ENCODE data around the gene LRRC23. TPM values are rescaled to one million over a fixed set of nuclear protein-coding genes. Genes with fewer than 3 reads are reported as not detected.
A peak's percentile ranks its signal among the peaks of the same experiment; 100 is the strongest.

Gene LRRC23
- total and polyA plus RNA-seq, 2 of the 13 experiments (the other 11 are each of a cell fraction or from before 2014, with no cell fraction given), result 6.0 to 7.8 TPM

- no peaks in the 10 kb centered on the region for H4K20me1 ChIP-seq (ENCODE audit: insufficient read depth, low read length)
- ChIA-PET POLR2A (interaction anchor here (0.6 to 3.1 kb wide), 13 partner anchors 9 to 194 kb away, joined by 3 to 15 read pairs (median 6); partner anchors contain the start of genes C12orf57, LRRC23, RNU7-1 and SPSB2), CTCF (ENCODE audit: low intra/inter-chr PET ratio, low total read pairs) (no interaction called here)
- ATAC-seq (peak; percentile 89), FAIRE-seq (no peak), DNase-seq (ENCODE audit: low spot score) (peak; percentile 44)
- H3K9me3 ChIP-seq (ENCODE audit: low read length), result no peaks in the 10 kb centered on the region
- H3K27me3 ChIP-seq (ENCODE audit: control insufficient read depth in 1 of 2, insufficient read depth in 2 of 2, low read length in 2 of 2), result no peaks in the 10 kb centered on the region
- intact Hi-C loops (cut with micrococcal nuclease; ENCODE audit: unreplicated experiment) (no loop called here), in situ Hi-C loops (cut with HindIII; ENCODE audit: extremely low pct_ligation_motif_present, low pct_unique_long_range_greater_than_20kb) (no loop called here)
- TSS peak; percentile 61 for BruUV-seq (replicated peaks)
- H3K27ac ChIP-seq (ENCODE audit: extremely low read length, insufficient read depth, low read length), result peak within 1 kb of the TSS; percentile 84
- WGBS (ENCODE audit: low lambda C conversion rate), result 0% methylated on average over 18 of the region's 68 CpGs
- peaks cover 48% of the 10 kb centered on the region for H3K4me1 ChIP-seq (ENCODE audit: insufficient read depth, low read length)
- peaks cover 5 to 17% of the 10 kb centered on the region in 2 experiments; a peak in 3 of 5 replicates for H3K36me3 ChIP-seq (replicated peaks in 1 of 2; ENCODE audit: control insufficient read depth in 1 of 2, insufficient read depth in 2 of 2, low read length in 2 of 2)
- H3K9ac ChIP-seq (ENCODE audit: insufficient read depth, low read depth, low read length), result peak within 1 kb of the TSS; percentile 77
- peak within 1 kb of the TSS; percentile 96 for H3K4me2 ChIP-seq (ENCODE audit: low read depth, low read length)
- no peak within 1 kb of the TSS for H2AFZ ChIP-seq (ENCODE audit: low read length)
- H3K4me3 ChIP-seq (replicated peaks in 1 of 3; ENCODE audit: insufficient read depth in 1 of 3, low read depth in 2 of 3, low read length in 3 of 3), result peak within 1 kb of the TSS; percentile 63 to 90 (median 77)
- peaks cover 17% of the 10 kb centered on the region for H3K79me2 ChIP-seq (ENCODE audit: insufficient read depth, low read length)
- no peak for TF ChIP-seq ZNF660 (CRISPR knock-in tag; IDR thresholded peaks at IDR 0.05; ENCODE audit: borderline replicate concordance, low read depth)
- no peak for TF ChIP-seq ZNF432 (CRISPR knock-in tag; IDR thresholded peaks at IDR 0.05; ENCODE audit: borderline replicate concordance)
- peak; percentile 44 for TF ChIP-seq ZNF18 (CRISPR knock-in tag; IDR thresholded peaks at IDR 0.05; ENCODE audit: insufficient replicate concordance)
- 0 out of 2 replicates have a peak, but pooled peaks have one; percentile 17 for TF ChIP-seq ZNF704 (CRISPR knock-in tag; IDR thresholded peaks at IDR 0.05; ENCODE audit: borderline replicate concordance)
- no peak for TF ChIP-seq ZNF34 (CRISPR knock-in tag; IDR thresholded peaks at IDR 0.05; ENCODE audit: borderline replicate concordance)
- no peak for TF ChIP-seq NFYB (CRISPR knock-in tag; IDR thresholded peaks at IDR 0.05)
- no peak for TF ChIP-seq ZNF737 (CRISPR knock-in tag; IDR thresholded peaks at IDR 0.05; ENCODE audit: borderline replicate concordance)
- TF ChIP-seq HNF1B (CRISPR knock-in tag; IDR thresholded peaks at IDR 0.05), result 0 out of 2 replicates have a peak, but pooled peaks have one; percentile 36
- TF ChIP-seq TFDP1 (CRISPR knock-in tag; IDR thresholded peaks at IDR 0.05; ENCODE audit: borderline replicate concordance), result peak; percentile 47; the same call in 1 of the 2 replicates
- TF ChIP-seq TFDP2 (CRISPR knock-in tag; IDR thresholded peaks at IDR 0.05), result peak; percentile 47; the same call in 1 of the 2 replicates
- TF ChIP-seq ZNF501 (CRISPR knock-in tag; IDR thresholded peaks at IDR 0.05), result no peak
- TF ChIP-seq ZNF557 (CRISPR knock-in tag; IDR thresholded peaks at IDR 0.05), result no peak
- TF ChIP-seq ZNF816 (CRISPR knock-in tag; IDR thresholded peaks at IDR 0.05; ENCODE audit: borderline replicate concordance), result 0 out of 2 replicates have a peak, but pooled peaks have one; percentile 63
- peak; percentile 78 for TF ChIP-seq ZFY (CRISPR knock-in tag; IDR thresholded peaks at IDR 0.05)
- TF ChIP-seq EED (CRISPR knock-in tag; IDR thresholded peaks at IDR 0.05), result 0 out of 2 replicates have a peak, but pooled peaks have one; percentile 36
- no peak for TF ChIP-seq RORA (CRISPR knock-in tag; IDR thresholded peaks at IDR 0.05)
These were observed 9.8 kb downstream of the LRRC23 start, which contains the start of gene ENO2 for GRCh38 chr12:6914246-6914946. Gene ENO2, plus strand, starts transcription at chr12:6914580. Its CDS starts 1,253 bp downstream, at chr12:6915833.
